ENCODE data around the gene SORCS2.

The SORCS2 gene

DNA sequence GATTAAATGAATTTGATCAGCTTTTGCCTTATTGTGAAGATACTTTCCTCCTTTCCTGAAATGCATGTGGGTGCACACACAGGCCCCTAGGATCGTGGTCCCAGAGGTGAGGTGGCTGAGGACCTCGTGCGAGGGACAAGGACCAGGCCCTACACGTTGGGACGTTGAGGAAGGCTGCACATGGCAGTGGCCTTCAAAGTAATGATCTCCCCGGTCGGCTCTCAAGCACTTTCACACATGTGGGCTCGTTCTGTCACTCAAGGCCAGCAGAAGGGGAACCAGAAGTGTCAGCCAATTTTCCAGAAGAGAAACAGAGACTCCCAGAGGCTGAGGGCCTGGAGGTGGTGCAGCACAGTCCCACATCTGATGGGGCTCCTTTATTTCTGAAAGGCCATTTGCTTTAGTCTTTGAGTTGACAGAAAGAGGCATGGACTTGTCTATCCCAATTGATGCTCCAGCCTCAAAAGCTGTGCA, 550.5 kb downstream of the SORCS2 start:
- DNase-seq = no peak

DNA sequence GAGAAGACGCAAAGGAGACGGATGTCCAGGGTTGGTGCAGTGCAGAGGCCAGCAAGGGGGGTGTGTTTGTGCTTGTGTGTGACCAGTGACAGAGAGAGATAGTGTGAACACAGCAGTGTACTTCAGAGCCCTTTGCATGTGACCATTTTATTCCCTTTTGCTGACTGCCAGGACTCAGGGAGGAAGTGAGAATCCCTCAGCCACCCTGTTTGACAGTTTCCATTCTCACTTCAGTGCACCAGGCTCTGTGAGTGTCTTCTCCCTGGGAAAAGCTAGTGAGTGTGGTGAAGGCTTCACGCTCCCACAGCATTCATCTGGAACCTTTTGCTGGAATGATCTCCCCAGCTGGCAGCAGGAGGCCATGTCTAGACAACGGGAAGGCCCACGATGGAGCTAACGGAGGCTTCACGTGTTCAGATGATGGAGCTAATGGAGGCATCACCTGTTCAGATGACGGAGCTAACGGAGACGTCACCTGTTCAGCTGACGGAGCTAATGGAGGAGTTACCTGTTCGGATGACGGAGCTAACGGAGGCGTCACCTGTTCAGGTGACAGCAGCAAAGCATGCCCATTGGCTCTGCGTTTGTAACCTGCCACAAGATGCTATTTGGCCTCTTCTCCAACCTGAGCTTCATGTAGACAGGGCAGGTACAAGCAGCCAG, 551.9 kb downstream of the SORCS2 start:
- no peak for DNase-seq

DNA sequence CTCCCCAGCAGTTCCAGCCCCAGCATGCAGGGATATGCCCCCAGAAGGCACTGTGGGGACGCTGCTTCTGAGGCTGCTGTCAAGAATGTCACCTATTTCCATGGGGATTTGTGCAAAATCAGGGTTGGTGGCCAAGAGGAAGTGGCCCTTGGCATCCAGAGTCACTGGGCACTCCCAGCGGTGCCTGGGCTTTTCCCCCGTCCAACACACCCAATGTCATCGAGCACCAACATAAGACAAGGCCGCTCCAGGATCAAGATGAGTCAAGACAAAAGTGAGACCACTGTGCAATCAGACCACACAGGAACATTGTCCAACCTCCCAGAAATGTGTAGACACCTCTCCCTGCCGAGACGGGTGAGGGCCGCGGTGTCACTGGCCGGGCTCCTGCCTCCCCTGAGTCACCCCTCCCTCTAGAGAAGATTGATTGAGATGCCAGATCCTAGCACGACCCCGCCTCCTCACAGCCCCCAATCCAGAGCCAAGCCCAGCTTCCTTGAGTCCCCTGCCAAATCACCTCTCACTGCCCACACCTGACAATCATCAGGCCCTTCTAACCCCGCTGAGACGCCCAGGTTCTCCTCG, 553.1 kb downstream of the SORCS2 start:
- DNase-seq = no peak

DNA sequence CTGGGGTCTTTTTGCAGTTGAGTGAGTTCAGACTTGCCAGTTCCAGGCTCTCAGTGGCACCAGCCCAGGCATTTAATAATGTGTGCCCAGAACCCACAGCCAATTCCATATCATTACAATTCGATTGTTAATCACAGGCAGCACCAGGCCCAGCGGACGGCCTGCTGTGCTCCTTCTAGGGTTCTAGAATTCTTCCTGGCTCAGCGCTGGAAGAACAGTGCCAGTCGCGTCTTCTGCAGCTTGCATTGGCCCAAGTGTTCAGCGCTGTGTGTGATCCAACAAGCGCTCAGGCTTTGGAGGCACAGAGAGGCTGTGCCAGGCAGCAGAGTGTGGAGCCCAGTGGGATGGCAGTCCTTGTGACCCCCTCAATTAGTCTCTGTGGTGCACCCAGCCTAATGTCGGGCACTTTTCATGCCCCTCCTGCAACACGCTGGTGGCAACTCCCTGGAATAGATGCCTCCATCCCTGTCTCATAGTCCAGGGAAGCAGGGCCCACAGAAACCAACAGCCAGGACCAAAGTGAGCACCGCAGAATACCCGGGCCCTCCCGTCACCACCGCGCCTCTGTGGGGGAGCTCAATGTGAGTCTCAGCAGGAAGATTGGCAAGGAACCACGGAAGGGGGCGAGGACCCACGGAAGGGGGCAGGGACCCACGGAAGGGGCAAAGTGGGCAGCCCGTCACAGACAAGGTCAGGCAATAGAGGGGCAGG, 554.2 kb downstream of the SORCS2 start:
- no peak for DNase-seq

DNA sequence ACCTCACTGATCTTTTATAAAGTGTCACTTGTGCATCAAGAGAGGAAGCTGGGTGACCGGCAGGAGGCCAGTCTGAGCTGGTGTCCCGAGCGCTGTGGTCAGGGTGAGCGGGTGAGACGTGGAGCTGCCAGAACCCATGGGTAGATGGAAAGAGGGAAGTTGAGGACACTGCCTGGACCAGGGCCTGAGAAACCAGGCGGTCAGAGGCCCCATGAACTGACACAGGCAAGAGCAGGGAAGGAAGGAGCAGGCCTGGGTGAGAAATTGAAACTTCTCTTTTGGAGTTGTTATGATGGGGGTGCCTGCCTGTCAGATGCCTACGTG, 554.7 kb downstream of the SORCS2 start:
- no peak for DNase-seq

DNA sequence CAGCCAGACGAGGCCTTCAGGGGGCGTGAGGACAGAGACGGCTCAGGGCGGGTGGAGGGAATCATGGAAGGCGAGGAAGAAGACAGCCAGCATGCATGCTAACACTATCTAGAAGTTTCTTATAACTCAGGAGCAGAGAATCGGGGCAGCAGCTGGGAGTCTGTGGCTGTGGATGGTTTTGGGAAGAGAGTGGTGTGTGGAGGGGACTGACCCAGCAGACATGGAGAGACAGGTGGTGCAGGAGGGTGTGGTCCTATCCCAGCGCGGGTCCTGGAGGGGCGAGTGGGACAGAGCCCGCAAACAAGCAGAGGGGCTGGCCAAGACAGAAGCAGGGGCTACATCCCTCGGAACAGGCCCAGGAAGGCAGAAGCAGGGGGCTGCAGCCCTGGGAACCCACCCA, 555.2 kb downstream of the SORCS2 start:
- DNase-seq = no peak

DNA sequence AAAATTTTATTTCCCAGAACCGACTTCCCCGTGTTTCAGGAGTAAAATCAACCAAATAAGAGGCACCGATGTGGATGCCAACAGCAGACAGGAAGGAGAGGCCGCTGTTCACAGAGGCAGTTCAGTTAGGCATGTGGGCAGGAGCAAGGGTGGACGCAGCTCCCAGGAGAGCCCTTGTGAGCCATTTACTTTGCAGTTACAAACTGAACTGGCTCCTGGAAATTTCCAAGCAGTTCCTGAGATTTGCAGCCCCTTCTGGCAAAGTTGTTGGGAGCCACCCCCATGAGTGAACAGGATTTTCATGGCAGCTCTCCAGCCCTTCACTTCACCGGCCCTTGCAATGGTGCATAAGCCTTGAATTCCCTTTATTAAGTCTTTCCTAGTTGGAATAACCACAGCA, 558.2 kb downstream of the SORCS2 start:
- DNase-seq = no peak

DNA sequence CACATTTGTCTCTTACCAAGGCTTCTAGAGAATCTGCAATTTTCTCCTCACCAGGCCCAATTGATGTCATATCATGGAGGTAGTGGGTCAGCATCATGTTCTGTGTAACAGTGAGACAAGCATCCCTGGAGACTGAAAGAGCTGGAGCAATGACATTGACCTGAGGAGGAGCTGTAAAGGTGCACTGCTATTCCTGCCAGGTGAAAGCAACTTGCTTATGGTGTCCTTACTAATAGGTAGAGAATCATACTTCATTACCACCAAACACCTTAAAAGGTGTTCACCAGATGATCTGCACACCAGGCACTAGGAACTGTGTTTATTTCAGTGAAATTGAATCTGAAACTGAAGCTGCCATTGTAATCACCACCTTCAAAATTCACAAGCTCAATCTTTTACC, 558.6 kb downstream of the SORCS2 start:
- DNase-seq = no peak

DNA sequence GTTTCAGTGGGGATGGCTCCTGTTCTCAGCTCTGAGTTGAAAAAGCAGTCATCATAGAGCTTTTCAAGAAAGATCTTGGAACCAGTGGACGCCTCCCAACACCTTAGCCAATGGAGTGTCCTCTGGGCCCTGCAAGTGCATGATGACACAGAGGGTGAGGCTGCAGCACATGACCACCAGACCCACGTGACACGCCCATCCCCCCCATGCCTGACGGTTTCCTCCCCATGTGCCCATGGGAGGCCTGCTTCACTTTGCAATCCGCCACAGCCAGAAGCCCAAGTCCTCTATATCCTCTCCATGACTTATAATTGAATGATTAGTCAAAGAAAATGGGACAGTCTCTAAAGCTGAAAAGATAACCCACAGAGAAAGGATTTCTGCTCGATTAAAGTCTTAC, 560.3 kb downstream of the SORCS2 start:
- DNase-seq = no peak

DNA sequence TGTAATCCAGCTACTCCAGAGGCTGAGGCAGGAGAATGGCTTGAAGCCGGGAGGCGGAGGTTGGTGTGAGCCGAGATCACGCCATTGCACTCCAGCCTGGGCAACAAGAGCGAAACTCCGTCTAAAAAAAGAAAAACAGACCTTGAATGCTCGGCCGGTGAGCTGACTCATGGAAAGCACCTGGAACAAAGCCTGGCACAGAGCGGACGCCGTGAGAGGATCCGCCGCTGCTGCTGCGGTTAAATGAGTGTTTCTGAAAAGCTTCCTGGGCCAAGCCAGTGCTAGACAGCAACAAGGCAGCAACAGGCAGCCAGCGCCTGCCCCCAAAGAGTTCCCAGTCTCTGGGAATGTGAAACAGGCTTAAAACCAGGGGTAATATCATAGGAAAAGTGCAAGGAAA, 560.9 kb downstream of the SORCS2 start:
- DNase-seq = no peak

DNA sequence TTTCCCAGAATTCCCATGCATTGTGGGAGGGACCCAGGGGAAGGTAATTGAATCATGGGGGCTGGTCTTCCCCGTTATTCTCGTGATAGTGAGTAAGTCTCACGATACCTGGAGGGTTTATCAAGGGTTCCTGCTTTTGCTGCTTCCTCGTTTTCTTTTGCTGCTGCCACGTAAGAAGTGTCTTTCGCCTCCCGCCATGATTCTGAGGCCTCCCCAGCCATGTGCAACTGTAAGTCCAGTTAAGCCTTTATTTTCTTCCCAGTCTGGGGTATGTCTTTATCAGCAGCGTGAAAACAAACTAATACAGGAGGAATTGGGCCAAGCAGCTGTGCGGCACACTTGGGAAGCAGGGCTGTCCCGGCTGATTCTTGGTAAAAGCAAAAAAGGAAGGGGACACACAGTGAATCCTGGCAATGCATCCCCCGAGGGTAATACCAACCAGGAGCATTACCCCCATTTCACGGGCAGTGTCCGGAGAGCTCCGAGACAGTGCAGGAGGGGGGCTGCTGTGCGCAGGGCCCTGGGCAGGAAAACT, 561.7 kb downstream of the SORCS2 start:
- no peak for DNase-seq

DNA sequence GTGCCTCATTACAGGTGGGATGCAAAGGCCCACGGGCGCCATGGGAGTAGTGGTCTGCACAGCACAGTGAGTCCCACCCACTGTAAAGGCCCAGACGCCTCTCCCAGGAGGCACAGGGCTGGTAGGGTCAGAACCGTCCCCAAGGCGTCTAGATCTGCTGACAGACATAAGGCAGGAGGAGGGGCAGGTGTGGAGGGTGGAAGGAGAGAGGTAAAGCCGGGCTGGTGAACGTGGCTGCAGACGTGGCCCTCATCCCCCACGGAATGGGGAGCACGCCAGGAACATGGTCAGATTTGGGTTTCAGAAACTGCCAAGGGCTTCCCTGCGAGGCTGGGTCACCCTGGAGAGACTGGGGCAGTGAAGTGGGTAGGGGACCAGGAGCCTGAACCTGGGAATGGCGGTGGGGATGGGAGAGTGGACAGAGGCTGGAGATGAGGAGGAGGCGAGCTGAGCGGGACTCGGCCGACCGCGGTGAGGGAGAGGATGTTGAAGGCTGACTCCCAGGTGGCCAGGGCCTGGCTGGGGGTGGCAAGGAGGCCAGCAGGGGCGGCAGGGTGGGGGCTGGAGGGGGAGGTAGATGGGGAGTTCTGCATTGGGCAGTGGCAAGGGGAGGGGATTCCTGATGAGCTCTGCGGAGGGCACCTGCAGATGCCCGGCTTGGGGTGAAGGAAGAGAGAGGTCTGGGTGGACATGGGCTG, 562.4 kb downstream of the SORCS2 start:
- no peak for DNase-seq

DNA sequence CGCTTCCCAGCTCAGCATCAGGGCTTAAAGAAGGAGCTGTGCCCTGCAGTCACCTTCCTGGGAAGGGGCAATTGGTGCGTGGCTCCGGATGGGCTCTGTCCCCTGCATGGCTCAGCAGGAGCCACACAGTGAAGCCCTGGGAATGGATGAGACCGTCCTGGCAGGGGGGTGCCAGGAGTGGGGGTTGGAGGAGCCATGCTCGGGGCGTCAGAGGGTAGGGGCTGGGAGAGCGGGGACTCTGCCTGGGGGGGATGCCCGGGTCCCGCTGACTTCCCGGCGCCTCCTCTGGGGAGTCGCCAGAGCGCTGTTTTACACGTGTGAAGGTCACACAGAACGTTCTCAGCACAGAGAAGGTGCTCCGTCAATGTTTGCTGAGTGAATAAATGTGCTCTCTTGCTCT, 563.2 kb downstream of the SORCS2 start:
- no peak for DNase-seq

DNA sequence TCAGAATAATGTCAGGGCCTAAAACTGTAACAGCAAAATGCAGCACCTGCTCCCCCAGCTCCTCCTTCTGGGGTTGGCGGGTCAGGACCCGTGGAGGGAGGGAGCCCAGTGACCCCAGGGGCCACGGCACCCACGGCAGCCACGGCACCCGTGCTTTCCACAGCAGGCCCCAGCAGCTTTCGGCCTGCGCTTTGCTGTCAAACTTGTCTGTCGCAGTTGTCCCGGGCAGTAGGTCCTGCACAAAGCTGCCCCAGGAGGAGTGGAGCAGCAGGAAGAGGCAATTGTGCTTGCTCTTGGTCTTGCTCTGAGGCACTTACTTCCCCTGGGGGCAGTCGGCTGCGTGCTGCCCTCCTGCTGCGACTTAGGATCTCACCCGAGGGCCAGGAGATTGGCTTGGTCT, 563.7 kb downstream of the SORCS2 start:
- DNase-seq = no peak

DNA sequence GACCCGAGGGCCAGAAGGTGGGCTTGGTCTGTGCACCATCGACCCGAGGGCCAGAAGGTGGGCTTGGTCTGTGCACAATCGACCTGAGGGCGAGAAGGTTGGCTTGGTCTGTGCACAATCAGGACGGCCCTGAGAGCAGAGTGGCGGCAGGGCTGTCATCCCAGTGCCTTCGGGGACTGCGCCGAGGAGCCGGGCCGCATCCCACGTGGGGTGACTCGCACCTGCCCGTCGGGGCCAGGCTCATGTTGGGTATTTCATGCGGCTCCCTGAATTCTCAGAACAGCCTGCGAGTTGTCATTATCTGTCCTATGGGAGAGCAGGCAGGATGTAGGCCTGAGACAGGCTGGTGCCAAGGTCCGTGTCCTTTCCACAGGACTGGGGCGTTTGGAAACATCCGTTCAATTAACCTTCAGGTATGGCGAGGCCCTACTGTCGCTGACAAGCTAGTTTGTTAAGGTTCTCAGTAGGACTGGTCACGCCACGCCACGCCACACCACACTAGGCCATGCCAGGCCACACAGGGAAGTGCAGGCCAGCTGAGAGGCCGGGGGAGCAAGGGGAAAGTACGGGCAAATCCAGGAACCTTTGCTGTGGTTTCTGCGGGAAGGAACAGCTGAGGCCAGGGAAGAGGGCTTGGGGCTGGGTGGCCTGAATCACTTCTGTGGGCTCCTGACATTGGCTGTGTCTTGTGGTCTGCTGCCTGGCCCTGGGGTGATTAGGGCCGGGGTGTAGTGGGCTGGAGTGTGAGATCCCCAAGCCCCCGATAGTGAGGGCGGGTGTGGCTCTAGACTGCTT, 564.4 kb downstream of the SORCS2 start:
- DNase-seq = no peak

DNA sequence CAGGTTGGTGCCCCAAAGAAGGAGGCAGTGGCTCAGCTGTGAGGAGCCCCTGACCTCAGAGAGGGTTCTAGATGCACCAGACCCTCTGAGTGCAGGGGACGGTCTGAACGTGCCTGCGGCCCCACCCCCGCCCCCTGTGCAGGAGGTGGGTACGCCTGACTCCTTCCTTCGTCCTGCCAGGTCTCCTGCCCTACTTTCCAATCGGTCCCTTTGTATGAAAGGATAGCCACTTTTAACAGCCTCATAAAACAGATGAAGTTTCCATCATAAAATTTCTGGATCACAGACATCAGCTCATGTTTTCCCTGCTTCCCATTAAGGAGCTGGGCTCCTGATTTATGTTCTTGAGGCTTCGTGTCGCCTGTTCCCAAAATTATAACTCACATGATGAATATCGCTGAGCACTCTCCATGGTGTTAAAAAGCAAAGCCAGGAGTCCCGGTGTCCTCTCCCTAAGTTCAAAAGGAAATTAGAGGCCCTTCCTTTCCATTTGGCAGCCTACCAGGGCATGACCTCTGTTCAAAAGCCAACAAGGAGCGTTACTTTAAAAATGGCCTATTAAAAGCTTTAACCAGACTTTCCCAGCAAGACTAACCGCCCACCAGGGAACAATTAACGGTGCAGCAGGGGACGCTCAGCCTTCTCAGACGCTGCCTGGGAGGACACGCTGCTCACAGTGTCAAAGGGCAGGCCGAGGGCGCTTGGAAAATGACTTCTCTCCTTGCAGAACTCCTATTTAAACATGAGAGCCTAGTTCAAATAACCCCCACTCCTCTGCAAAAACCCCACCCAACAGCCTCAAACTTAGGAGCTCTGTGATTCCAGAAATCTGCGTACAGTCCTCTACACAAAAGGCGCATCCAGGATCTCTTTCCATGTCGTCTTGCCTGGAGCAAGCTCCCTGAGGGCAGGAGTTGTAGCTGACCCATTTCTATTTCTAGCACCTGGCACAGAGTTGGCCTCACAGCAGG, 565.4 kb downstream of the SORCS2 start:
- no peak for DNase-seq

DNA sequence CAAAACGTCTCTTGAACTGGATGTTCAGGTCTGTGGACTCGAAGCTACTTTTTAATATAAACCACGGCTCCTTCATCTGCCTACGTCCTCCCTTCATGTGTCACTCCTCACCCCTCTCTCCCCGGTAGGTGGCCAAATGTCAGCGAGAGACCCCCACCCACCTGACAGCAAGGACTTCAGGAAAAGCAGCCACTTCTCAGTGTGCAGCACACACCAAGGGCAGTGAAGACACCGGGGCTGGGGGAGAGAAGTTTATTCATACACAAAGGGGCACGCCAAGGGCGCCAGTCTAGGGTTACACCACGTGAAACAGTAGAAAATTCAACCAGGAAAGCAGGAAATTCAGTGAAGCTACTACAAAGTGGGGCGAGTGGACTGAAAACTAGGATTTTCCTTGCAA, 566.1 kb downstream of the SORCS2 start:
- no peak for DNase-seq

DNA sequence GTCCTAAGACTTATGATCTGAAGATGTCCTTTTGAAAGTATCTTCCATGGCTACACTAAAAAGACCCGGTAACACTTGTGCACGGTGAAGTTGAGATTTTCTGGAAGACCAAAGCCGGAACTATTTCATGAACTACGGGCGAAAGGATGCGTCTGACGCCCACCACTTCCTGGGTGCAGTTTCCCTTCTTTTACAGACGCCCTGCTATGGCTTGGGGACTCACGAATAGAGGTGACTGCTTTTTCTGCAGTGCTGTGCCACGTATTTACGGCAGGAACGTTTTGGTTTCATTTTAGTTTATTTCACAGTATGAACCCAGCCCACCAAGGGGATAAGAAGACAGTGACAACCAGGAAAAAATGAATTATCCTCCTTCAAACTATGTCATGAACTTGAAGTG, 566.9 kb downstream of the SORCS2 start:
- DNase-seq = no peak

DNA sequence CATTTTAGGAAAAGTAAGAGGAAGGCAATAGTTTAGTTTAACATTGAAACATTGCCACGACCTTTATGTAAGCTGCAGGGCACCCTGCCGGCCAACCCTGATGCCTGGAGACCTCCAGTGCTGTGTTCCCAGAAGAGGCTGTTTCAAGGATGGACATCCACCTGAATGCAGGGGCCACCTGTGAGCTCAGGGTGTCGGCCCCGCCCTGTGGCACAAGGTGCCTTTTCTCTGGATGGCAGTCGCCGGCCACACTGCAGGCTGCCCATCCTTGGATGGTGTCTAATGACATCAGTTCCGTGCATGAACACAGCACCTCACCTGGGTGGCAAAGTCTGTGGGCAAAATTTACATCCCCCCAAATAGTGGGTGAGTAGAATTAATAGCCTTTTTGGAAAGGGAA, 567.3 kb downstream of the SORCS2 start:
- DNase-seq = no peak

DNA sequence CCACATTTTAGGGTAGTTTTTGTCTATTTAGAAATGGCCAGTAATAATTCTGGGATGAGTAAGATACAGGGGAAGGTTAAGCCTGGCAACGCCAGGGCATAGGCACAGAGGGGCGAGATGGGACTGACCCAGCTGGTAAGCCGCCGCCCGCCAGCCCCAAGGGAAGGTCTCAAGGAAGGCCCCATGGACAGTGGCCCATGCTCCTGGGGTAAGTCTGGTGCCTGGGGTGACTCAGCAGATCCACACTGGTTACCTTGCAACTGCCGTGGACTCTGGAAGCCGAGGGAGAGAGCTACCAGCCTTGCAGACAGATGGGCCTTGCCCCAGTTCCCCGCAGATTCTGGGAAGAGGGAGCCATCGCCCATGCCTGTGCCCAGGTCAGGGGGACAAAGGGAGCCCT, 567.9 kb downstream of the SORCS2 start:
- no peak for DNase-seq

DNA sequence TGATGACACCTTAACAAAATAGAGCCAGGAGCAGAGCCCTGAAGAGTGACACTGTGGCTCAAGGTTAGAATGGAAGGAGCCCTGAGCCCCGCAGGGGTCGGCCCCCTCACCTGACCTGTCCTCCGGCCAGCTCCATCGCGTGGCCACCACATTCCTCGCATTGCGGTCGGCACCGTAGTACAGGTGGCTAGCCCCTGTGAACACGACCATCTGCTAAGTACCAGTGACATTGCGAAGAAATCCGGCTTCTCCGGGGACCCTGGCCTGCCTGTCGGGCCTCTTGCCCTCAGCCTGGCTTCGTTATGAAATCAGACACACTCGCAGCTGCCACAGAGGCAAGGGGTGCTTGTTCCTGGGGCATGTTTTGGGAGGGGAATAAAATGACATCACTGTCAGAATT, 568.4 kb downstream of the SORCS2 start:
- DNase-seq = no peak

DNA sequence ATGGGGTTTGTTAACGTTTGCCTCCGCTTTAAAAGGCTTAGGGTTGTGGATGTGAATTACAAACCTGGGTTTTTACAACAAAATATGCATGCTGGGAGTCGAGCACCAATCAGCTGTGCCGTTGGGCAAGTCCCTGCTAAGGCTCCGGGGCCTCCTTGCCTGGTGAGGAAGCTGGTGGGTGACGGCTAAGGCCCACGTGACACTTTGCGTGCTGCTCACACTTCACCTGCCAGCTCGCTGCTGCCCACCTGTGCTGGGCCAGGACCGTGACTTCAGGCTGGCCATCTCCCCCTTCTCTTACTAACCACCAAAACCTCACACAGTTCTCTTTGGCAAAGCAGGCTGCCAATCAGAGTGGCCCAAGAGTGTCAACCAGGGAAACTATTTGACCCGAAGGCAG, 569.0 kb downstream of the SORCS2 start:
- DNase-seq = no peak
